ENCODE results near the gene SCCPDH.

- TF ChIP-seq POLR2A (IDR thresholded peaks at IDR 0.05; ENCODE audit: low read length) (no peak), GATA1 (IDR thresholded peaks at IDR 0.05; ENCODE audit: low read depth, low read length) (no peak)
These were observed 37.2 kb upstream of the SCCPDH start for GRCh38 chr1:246687002-246687401.

All from erythroblast (primary cell).